ENCODE results near the gene AP1B1. TPM values are rescaled to one million over a fixed set of nuclear protein-coding genes. Genes with fewer than 3 reads are reported as not detected.
A peak's percentile ranks its signal among the peaks of the same experiment; 100 is the strongest.

AP1B1 gene
- total and polyA plus RNA-seq, 2 of the 4 experiments (the other 2 are of a cell fraction): 55.7 to 70.8 TPM

GRCh38 chr22:29339381-29340235, 48.8 kb downstream of the AP1B1 start:
- DNase-seq: no peak

More at GRCh38 chr22:29339381-29340235, 48.8 kb downstream of the AP1B1 start:
- no TSS peak for BruUV-seq (replicated peaks)
- in situ Hi-C loops (cut with MboI; ENCODE audit: low sequenced_read_pairs): no loop called here
- no peak overlapping the region for H2BK15ac ChIP-seq (ENCODE audit: low read depth, low read length)
- dilution Hi-C loops (cut with HindIII; ENCODE audit: low sequenced_read_pairs, unreplicated experiment): no loop called here
- H4K5ac ChIP-seq (ENCODE audit: low read depth, low read length): no peak overlapping the region
- ATAC-seq (ENCODE audit: low read depth): no peak
- peaks cover 0 to 3% of the 10 kb centered on the region in 2 experiments; a peak in 1 of 4 replicates for H3K79me1 ChIP-seq (ENCODE audit: low read depth in 1 of 2, low read length in 2 of 2)
- H3K36me3 ChIP-seq (ENCODE audit: control insufficient read depth, insufficient read depth, low read length): peaks cover 57% of the 10 kb centered on the region
- no peak for TF ChIP-seq RCOR1 (IDR thresholded peaks at IDR 0.05; ENCODE audit: insufficient replicate concordance, low read length)
- no peak for TF ChIP-seq USF2 (IDR thresholded peaks at IDR 0.05; ENCODE audit: low read depth, low read length)
- TF ChIP-seq CEBPB (IDR thresholded peaks at IDR 0.05; ENCODE audit: low read depth, low read length): no peak
- no peak for TF ChIP-seq NFE2L2 (IDR thresholded peaks at IDR 0.05; ENCODE audit: low read depth, low read length)
- TF ChIP-seq MXI1 (IDR thresholded peaks at IDR 0.05; ENCODE audit: borderline replicate concordance, low read depth, low read length): no peak
- no peak for TF ChIP-seq MAZ (IDR thresholded peaks at IDR 0.05; ENCODE audit: borderline replicate concordance, low read depth, low read length)
- TF ChIP-seq RAD21 (IDR thresholded peaks at IDR 0.05; ENCODE audit: low read length): no peak
- no peak for TF ChIP-seq POLR2A (IDR thresholded peaks at IDR 0.05; ENCODE audit: low read depth, low read length)
- TF ChIP-seq ELK1 (IDR thresholded peaks at IDR 0.05; ENCODE audit: borderline replicate concordance, low read depth, low read length): no peak
- TF ChIP-seq MAFK (IDR thresholded peaks at IDR 0.05; ENCODE audit: low read depth, low read length): no peak
- no peak for TF ChIP-seq CHD1 (IDR thresholded peaks at IDR 0.05; ENCODE audit: low read depth, low read length)
- no peak for TF ChIP-seq RFX5 (IDR thresholded peaks at IDR 0.05; ENCODE audit: low read depth, low read length)
- no peak overlapping the region for H3K4me3 ChIP-seq (ENCODE audit: insufficient read depth, low read depth, low read length)
- no peaks in the 10 kb centered on the region for H3K9me1 ChIP-seq (ENCODE audit: insufficient read depth, low read length)
- no peak overlapping the region for H2BK120ac ChIP-seq (ENCODE audit: low read depth, low read length)
- no peak overlapping the region for H4K91ac ChIP-seq (ENCODE audit: insufficient read depth, low read depth, low read length)
- POLR2A ChIA-PET (ENCODE audit: unreplicated experiment): no interaction called here
- H4K20me1 ChIP-seq (ENCODE audit: insufficient read depth, low read length): peaks cover 9% of the 10 kb centered on the region
- CTCF ChIA-PET: no interaction called here
- no peak overlapping the region for H4K8ac ChIP-seq (ENCODE audit: low read depth in 2 of 2, low read length in 2 of 2)
- intact Hi-C loops (cut with micrococcal nuclease): no loop called here
- no peak overlapping the region for H2BK5ac ChIP-seq (ENCODE audit: low read depth, low read length, poor library complexity, severe bottlenecking)
- no peak overlapping the region for H3K4ac ChIP-seq (ENCODE audit: low read depth, low read length)
- H2AK9ac ChIP-seq (replicated peaks; ENCODE audit: low read depth, low read length, poor library complexity): peak overlapping the region; percentile 20
- no peak overlapping the region for H3K4me2 ChIP-seq (ENCODE audit: low read depth, low read length)
- no peak overlapping the region for H2AFZ ChIP-seq (replicated peaks; ENCODE audit: low read length, poor library complexity)
- no peak overlapping the region for H2AK5ac ChIP-seq (ENCODE audit: low read depth, low read length)
- H3K23ac ChIP-seq (ENCODE audit: low read depth, low read length): no peak overlapping the region
- H2BK20ac ChIP-seq (ENCODE audit: low read depth, low read length): no peak overlapping the region
- no peaks in the 10 kb centered on the region for H3K27me3 ChIP-seq (ENCODE audit: control insufficient read depth, insufficient read depth, low read length)
- no peak overlapping the region for H3K56ac ChIP-seq (ENCODE audit: extremely low read depth, insufficient read depth, low read length)
- no peak overlapping the region for H3K27ac ChIP-seq (ENCODE audit: insufficient read depth, low read length)
- H3K9ac ChIP-seq (ENCODE audit: low read depth, low read length): no peak overlapping the region
- no peak overlapping the region for H3K18ac ChIP-seq (ENCODE audit: low read depth, low read length)
- WGBS, 2 experiments (ENCODE audit: extremely low coverage in 2 of 2, insufficient read length in 1 of 2): 90% methylated on average over 3 of the region's 23 CpGs; no CpG with 5 or more reads in 1 of the 2 experiments
- no peaks in the 10 kb centered on the region for H3K9me3 ChIP-seq (ENCODE audit: control insufficient read depth, insufficient read depth, low read length)
- H3K14ac ChIP-seq (replicated peaks; ENCODE audit: low read depth, low read length): no peak overlapping the region
- H3K4me1 ChIP-seq (ENCODE audit: control insufficient read depth, insufficient read depth, low read length): no peaks in the 10 kb centered on the region

Data from IMR-90 (cell line).